ENCODE data around the gene KIAA1217.
A peak's percentile ranks its signal among the peaks of the same experiment; 100 is the strongest.

The KIAA1217 gene

GRCh38 chr10:24515481-24515880, 306.5 kb downstream of the KIAA1217 start:
- no peak overlapping the region for H3K27ac Mint-ChIP-seq
- no peaks in the 10 kb centered on the region for H3K36me3 Mint-ChIP-seq
- no peak for DNase-seq (ENCODE audit: low spot score in 2 of 2)
- H3K9me3 Mint-ChIP-seq = no peaks in the 10 kb centered on the region
- peaks cover 12% of the 10 kb centered on the region for H3K4me1 Mint-ChIP-seq
- no peak overlapping the region for H3K4me3 Mint-ChIP-seq
- ATAC-seq = peak; percentile 31

DNA sequence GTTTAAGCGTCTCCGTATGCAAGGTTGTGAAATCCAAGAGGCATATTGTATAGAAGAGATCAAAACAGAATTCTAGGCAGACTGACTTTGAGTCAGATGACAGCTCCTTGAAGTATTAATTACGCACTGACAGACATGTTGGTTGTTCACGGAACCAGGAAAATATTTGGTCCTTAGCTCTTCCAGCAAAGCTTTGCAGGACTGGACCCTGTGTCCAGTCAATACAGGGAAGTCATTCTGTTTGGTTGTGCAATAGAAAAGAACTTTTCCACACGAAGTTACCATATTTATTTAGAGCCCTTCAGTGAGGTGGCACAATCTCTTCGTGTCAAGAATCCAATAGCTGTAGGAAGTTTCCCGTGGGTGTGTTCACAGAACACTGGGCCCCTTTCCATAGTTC, 309.5 kb downstream of the KIAA1217 start:
- Mint-ChIP-seq H3K27ac (no peak overlapping the region), H3K9me3 (no peaks in the 10 kb centered on the region), H3K4me3 (no peak overlapping the region), H3K4me1 (peaks cover 12% of the 10 kb centered on the region), H3K36me3 (no peaks in the 10 kb centered on the region)
- ATAC-seq (no peak), DNase-seq (ENCODE audit: low spot score in 2 of 2) (no peak)

DNA sequence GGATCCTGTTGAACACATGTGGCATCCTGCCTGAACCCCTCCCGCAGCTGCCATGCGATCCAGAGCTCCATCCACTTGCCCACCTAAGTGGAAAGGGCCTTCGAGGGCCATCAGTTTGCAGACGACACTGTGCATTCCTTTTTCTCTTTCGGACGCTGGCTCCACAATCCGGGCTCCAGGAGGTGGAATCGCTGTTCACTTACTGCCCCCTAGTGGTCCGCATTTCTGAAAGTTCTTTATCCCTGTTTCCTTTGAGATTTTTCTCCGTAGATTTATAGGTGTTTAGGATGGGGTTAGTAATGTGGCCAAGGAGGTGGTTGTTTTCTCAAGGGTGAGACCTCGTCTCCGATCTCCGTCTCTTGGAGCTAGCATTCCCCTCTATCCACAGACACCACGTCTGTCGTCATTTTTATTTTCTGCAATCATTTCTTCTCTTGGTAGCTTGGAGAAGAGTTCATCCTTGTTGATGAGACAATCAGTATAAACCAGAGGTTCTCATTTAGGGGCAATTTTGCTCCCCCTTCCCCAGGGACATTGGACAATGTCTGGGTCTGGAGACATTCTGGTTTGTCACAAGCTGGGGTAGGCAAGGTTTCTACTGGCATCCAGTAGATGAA, 310.2 kb downstream of the KIAA1217 start:
- H3K4me1 Mint-ChIP-seq = peaks cover 12% of the 10 kb centered on the region
- ATAC-seq (no peak), DNase-seq (ENCODE audit: low spot score in 2 of 2) (peak; percentile 5 to 59)
- H3K36me3 Mint-ChIP-seq = peaks cover 6% of the 10 kb centered on the region
- H3K4me3 Mint-ChIP-seq = peak overlapping the region; percentile 56
- H3K27ac Mint-ChIP-seq = no peak overlapping the region
- H3K9me3 Mint-ChIP-seq = no peaks in the 10 kb centered on the region

GRCh38 chr10:24519950-24520349, 311.0 kb downstream of the KIAA1217 start:
- H3K36me3 Mint-ChIP-seq = peaks cover 6% of the 10 kb centered on the region
- ATAC-seq = peak; percentile 31
- H3K4me1 Mint-ChIP-seq = peaks cover 12% of the 10 kb centered on the region
- H3K4me3 Mint-ChIP-seq = peak overlapping the region; percentile 56
- DNase-seq (ENCODE audit: low spot score in 2 of 2) = peak in 1 of 2 donors; percentile 51
- no peak overlapping the region for H3K27ac Mint-ChIP-seq
- H3K9me3 Mint-ChIP-seq = no peaks in the 10 kb centered on the region

- peak; percentile 5 for ATAC-seq
- H3K4me1 Mint-ChIP-seq = peaks cover 7% of the 10 kb centered on the region
- no peaks in the 10 kb centered on the region for H3K9me3 Mint-ChIP-seq
- peaks cover 6% of the 10 kb centered on the region for H3K36me3 Mint-ChIP-seq
- no peak overlapping the region for H3K4me3 Mint-ChIP-seq
- no peak for DNase-seq (ENCODE audit: low spot score in 2 of 2)
- H3K27ac Mint-ChIP-seq = no peak overlapping the region
These were observed 315.4 kb downstream of the KIAA1217 start for GRCh38 chr10:24524314-24524713.

DNA sequence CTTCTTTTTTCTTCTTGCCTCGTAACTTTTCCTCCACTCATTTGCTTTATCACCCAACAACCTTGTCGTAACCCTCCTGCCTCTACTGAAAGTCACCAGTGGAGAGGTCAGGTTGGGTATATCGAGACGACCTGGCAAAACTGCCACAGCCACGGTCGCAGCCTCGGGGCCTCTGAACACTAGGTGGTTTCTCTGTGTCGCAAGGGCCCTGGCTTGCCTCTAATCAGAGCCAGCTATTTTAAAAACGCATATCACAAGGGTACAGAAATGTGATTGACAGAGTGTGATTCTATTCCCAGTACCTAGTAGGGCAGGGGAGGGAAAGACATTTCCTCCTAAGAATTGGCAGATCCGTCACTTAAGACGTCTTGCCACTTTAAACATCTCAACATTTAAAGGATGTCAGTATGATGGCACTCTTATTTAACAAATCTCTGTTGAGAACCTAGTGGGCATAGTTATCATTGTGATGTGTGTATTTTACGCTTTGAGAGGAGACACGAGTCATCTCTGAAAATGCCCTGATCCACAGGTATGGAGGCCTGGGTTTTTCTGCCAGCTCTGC, 317.2 kb downstream of the KIAA1217 start:
- ATAC-seq = no peak
- Mint-ChIP-seq H3K27ac (no peak overlapping the region), H3K9me3 (no peaks in the 10 kb centered on the region), H3K36me3 (peaks cover 6% of the 10 kb centered on the region), H3K4me3 (no peak overlapping the region), H3K4me1 (no peaks in the 10 kb centered on the region)
- no peak for DNase-seq (ENCODE audit: low spot score in 2 of 2)

GRCh38 chr10:24528946-24529345, 320.0 kb downstream of the KIAA1217 start:
- Mint-ChIP-seq H3K36me3 (peaks cover 1% of the 10 kb centered on the region), H3K4me3 (no peak overlapping the region), H3K27ac (no peak overlapping the region), H3K4me1 (no peaks in the 10 kb centered on the region), H3K9me3 (peaks cover 2% of the 10 kb centered on the region)
- DNase-seq (ENCODE audit: low spot score in 2 of 2) (no peak), ATAC-seq (no peak)

DNA sequence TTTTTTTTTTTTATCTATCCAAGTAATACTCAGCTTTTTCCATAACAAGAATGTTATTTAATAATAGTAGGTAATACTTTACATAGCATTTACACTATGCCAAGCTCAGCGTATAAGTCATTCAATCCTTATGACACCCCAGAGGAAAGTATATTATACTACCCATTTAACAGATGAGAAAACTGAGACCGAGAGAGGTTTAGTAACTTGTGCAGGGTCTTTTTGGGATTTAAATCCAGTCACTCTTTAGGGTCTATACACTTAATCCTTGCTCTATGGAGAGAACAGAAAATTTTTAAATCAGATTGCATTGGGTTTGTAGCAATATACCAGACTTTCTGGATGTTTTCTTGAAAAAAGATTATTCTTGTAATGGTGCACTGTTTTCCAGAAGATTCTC, 322.5 kb downstream of the KIAA1217 start:
- H3K4me3 Mint-ChIP-seq = no peak overlapping the region
- H3K36me3 Mint-ChIP-seq = no peaks in the 10 kb centered on the region
- no peak overlapping the region for H3K27ac Mint-ChIP-seq
- DNase-seq (ENCODE audit: low spot score in 2 of 2) (no peak), ATAC-seq (no peak)
- H3K9me3 Mint-ChIP-seq = peaks cover 2% of the 10 kb centered on the region
- no peaks in the 10 kb centered on the region for H3K4me1 Mint-ChIP-seq

DNA sequence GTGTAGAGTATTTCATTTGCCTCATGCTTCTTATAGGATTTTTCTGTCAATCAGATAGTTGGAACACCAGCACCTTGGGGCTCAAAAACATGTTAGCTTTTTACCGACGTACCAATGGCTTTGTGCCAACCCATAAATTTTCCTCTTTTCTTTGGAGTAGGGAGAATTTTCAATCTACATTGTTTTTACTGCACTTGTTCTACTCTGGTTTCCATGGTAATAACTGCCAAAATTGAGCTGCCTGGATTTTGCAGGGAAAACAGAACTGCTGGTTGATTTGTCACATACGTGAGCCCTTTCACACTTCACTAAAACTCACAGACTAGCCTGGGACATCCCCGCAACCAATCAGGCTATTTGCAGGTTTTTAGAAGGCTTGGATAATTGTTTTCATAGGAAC, 325.0 kb downstream of the KIAA1217 start:
- peaks cover 2% of the 10 kb centered on the region for H3K9me3 Mint-ChIP-seq
- no peaks in the 10 kb centered on the region for H3K36me3 Mint-ChIP-seq
- DNase-seq (ENCODE audit: low spot score in 2 of 2) = no peak
- no peak overlapping the region for H3K4me3 Mint-ChIP-seq
- H3K27ac Mint-ChIP-seq = no peak overlapping the region
- ATAC-seq = no peak
- no peaks in the 10 kb centered on the region for H3K4me1 Mint-ChIP-seq

DNA sequence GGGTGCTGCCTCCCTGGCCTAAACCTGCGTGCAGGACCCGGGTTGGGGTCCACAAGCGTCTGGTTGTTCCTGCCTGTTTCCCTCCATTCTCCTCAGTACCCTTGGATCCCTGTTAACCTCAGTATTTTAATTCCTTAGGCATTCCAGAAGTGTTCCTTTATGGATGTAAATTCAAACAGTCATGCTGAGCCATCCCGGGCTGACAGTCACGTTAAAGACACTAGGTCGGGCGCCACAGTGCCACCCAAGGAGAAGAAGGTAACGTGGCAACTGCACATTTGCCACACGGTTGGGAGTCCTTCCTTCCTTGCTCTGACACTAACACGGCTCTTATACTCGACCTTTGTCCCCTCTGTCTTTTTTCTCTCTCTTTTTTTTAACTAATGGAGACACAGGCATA, 327.7 kb downstream of the KIAA1217 start:
- Mint-ChIP-seq H3K27ac (no peak overlapping the region), H3K4me3 (no peak overlapping the region), H3K4me1 (no peaks in the 10 kb centered on the region), H3K9me3 (peaks cover 2% of the 10 kb centered on the region), H3K36me3 (no peaks in the 10 kb centered on the region)
- ATAC-seq (no peak), DNase-seq (ENCODE audit: low spot score in 2 of 2) (no peak)

DNA sequence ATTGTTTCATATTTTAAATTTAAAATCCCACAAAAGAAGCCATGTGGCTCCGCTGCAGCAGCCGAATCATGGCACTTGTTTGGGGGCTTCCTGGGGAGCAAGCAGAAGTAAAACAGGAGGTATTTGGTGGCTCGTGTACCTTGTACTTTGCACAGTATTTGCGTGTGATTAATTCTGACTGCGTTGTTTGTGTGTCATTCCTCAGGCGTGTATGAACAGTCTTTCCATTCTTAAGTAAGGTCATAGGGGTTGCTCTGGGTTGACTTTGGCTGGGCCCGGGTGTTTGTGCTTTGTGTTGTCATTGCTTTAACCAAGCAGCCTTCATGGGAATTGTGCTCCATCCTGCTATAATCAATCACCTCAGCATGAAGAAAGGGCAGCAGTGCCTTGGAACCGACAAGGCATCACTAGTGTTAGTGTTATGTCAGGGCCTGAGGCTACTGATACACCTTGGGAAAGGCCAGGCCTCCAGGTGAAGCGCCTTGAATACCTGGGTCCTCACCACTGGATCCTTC, 332.4 kb downstream of the KIAA1217 start:
- H3K9me3 Mint-ChIP-seq = no peaks in the 10 kb centered on the region
- H3K4me3 Mint-ChIP-seq = no peak overlapping the region
- no peaks in the 10 kb centered on the region for H3K4me1 Mint-ChIP-seq
- no peaks in the 10 kb centered on the region for H3K36me3 Mint-ChIP-seq
- DNase-seq (ENCODE audit: low spot score in 2 of 2) (no peak), ATAC-seq (no peak)
- H3K27ac Mint-ChIP-seq = no peak overlapping the region

- Mint-ChIP-seq H3K4me3 (no peak overlapping the region), H3K9me3 (no peaks in the 10 kb centered on the region), H3K27ac (no peak overlapping the region), H3K4me1 (no peaks in the 10 kb centered on the region), H3K36me3 (no peaks in the 10 kb centered on the region)
- DNase-seq (ENCODE audit: low spot score in 2 of 2) (no peak), ATAC-seq (no peak)
These were observed 333.7 kb downstream of the KIAA1217 start for GRCh38 chr10:24542314-24543270.

DNA sequence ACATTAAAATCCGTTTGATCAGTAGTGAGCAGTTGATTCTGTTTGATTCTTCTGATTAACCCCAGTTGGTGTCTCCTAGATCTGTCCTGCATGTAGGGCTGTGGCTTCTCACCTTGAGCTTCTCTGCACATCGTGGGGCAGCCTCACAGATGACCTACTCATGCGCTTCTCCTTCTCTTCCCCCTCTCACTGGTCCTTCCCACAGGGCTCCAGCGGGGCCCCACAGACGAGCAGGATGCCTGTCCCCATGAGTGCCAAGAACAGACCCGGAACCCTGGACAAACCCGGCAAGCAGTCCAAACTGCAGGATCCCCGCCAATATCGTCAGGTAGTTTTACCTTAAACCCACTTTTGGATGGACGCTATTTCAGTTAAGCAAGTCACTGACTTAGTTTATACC, 335.8 kb downstream of the KIAA1217 start:
- H3K27ac Mint-ChIP-seq = no peak overlapping the region
- no peaks in the 10 kb centered on the region for H3K4me1 Mint-ChIP-seq
- no peaks in the 10 kb centered on the region for H3K36me3 Mint-ChIP-seq
- H3K9me3 Mint-ChIP-seq = no peaks in the 10 kb centered on the region
- H3K4me3 Mint-ChIP-seq = no peak overlapping the region
- DNase-seq (ENCODE audit: low spot score in 2 of 2) = no peak
- no peak for ATAC-seq

DNA sequence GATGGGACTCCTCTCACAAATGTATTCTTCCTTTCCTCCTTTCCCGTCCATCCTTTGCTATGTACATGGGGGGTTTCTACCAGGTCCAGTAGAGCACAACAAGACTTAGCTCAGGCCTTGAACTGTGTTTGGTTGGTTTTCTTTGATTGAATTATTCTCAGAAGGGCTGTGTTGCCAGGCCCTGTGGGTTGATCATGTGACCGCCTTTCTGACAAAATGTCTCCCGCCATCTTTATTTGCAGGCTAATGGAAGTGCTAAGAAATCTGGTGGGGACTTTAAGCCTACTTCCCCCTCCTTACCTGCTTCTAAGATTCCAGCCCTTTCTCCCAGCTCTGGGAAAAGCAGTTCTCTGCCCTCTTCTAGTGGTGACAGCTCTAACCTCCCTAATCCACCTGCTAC, 336.6 kb downstream of the KIAA1217 start:
- Mint-ChIP-seq H3K27ac (no peak overlapping the region), H3K9me3 (no peaks in the 10 kb centered on the region)

DNA sequence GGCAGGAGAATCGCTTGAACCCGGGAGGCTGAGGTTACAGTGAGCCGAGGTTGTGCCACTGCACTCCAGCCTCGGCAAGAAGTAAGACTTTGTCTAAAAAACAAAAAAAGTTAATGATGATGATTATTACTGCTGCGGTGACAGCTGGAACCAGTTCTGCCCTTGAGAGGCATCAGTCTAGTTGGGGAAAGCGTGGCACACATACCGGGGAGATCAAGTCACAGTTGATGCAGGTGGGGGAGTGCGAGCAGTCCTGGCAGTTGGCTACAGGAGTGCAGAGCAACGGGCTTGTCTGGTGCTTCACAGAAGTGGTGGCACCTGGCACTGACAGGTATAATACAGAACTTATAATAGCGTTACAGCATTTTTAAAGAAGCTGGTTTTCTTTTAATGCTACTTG, 341.7 kb downstream of the KIAA1217 start:
- Mint-ChIP-seq H3K9me3 (no peaks in the 10 kb centered on the region), H3K36me3 (no peaks in the 10 kb centered on the region)

More for the DNA sequence above, 336.6 kb downstream of the KIAA1217 start:
- DNase-seq (ENCODE audit: low spot score in 2 of 2) (no peak), ATAC-seq (no peak)
- Mint-ChIP-seq H3K4me3 (no peak overlapping the region), H3K36me3 (no peaks in the 10 kb centered on the region), H3K4me1 (no peaks in the 10 kb centered on the region)

More for the DNA sequence above, 341.7 kb downstream of the KIAA1217 start:
- ATAC-seq = no peak
- Mint-ChIP-seq H3K27ac (no peak overlapping the region), H3K4me1 (no peaks in the 10 kb centered on the region), H3K4me3 (no peak overlapping the region)
- no peak for DNase-seq (ENCODE audit: low spot score in 2 of 2)
